RWPE2 (cell line): ENCODE results near the gene TMEM270.
A peak's percentile ranks its signal among the peaks of the same experiment; 100 is the strongest.

Experiments
- ATAC-seq: fragments of 200-7000 bp; cut with Tn5 transposase; 3 replicates; pipeline ENCODE4 v1.9.1; 2021; ENCODE audit warnings: low read depth
- DNase-seq: peaks from one replicate; pipeline ENCODE4 v3.0.0-alpha.2; 2020; ENCODE audit warnings: low spot score
- H3K27ac ChIP-seq: fragments of 450-650 bp; 2 replicates; pipeline ENCODE4 v1.5.1; 2017; ENCODE audit warnings: mild to moderate bottlenecking; ENCODE audit not compliant: poor library complexity, severe bottlenecking
- H3K27me3 ChIP-seq: fragments of 250-450 bp; sonication (Bioruptor Pico); 2 replicates; pipeline ENCODE4 v1.5.1; 2021; ENCODE audit warnings: mild to moderate bottlenecking, moderate library complexity; ENCODE audit not compliant: insufficient read depth, poor library complexity, severe bottlenecking
- H3K36me3 ChIP-seq: fragments of 250-450 bp; sonication (Bioruptor Pico); 2 replicates; pipeline ENCODE4 v1.5.1; 2020; ENCODE audit warnings: low read depth, mild to moderate bottlenecking, moderate library complexity
- H3K4me1 ChIP-seq: fragments of 250-450 bp; sonication (Bioruptor Pico); 2 replicates; pipeline ENCODE4 v1.5.1; 2021; ENCODE audit warnings: mild to moderate bottlenecking, moderate library complexity; ENCODE audit not compliant: insufficient read depth, poor library complexity, severe bottlenecking
- H3K4me3 ChIP-seq: fragments of 250-450 bp; sonication (Bioruptor Pico); 2 replicates; pipeline ENCODE4 v1.5.1; 2021; ENCODE audit warnings: mild to moderate bottlenecking, moderate library complexity; ENCODE audit not compliant: severe bottlenecking
- H3K9me3 ChIP-seq: fragments of 250-450 bp; sonication (Bioruptor Pico); 2 replicates; pipeline ENCODE4 v1.5.1; 2021; ENCODE audit warnings: mild to moderate bottlenecking, moderate library complexity; ENCODE audit not compliant: severe bottlenecking
- CTCF ChIP-seq: fragments of 450-650 bp; IDR thresholded peaks from one replicate; pipeline ENCODE4 v1.5.1; 2017; ENCODE audit warnings: mild to moderate bottlenecking, moderate library complexity; ENCODE audit not compliant: poor library complexity, severe bottlenecking

Gene TMEM270

GRCh38 chr7:73850781-73851207 lies 10.2 kb upstream of the TMEM270 start:
- no peaks in the 10 kb centered on the region for H3K9me3 ChIP-seq
- TF ChIP-seq CTCF, result no peak
- peak; percentile 70 for ATAC-seq

GRCh38 chr7:73851410-73852338 lies 9.3 kb upstream of the TMEM270 start:
- Histone ChIP-seq H3K4me3 (no peak overlapping the region), H3K27ac (peak overlapping the region; percentile 98), H3K27me3 (no peaks in the 10 kb centered on the region), H3K9me3 (no peaks in the 10 kb centered on the region), H3K4me1 (peaks cover 36% of the 10 kb centered on the region), H3K36me3 (no peaks in the 10 kb centered on the region)
- peak; percentile 73 for ATAC-seq
- DNase-seq, result no peak
- TF ChIP-seq CTCF, result no peak

More at GRCh38 chr7:73850781-73851207, 10.2 kb upstream of the TMEM270 start:
- Histone ChIP-seq H3K4me1 (peaks cover 36% of the 10 kb centered on the region), H3K4me3 (no peak overlapping the region), H3K27ac (peak overlapping the region; percentile 98), H3K27me3 (no peaks in the 10 kb centered on the region), H3K36me3 (no peaks in the 10 kb centered on the region)
- DNase-seq, result peak; percentile 88

GRCh38 chr7:73852500-73852899 lies 8.5 kb upstream of the TMEM270 start:
- Histone ChIP-seq H3K4me1 (peaks cover 36% of the 10 kb centered on the region), H3K9me3 (no peaks in the 10 kb centered on the region), H3K27ac (peak overlapping the region; percentile 98), H3K27me3 (no peaks in the 10 kb centered on the region), H3K4me3 (no peak overlapping the region), H3K36me3 (no peaks in the 10 kb centered on the region)
- TF ChIP-seq CTCF, result no peak
- DNase-seq, result no peak
- no peak for ATAC-seq

- ATAC-seq, result no peak
Observed at GRCh38 chr7:73856941-73857340, 4.0 kb upstream of the TMEM270 start.

More at GRCh38 chr7:73856941-73857340, 4.0 kb upstream of the TMEM270 start:
- Histone ChIP-seq H3K27ac (no peak overlapping the region), H3K4me3 (no peak overlapping the region), H3K27me3 (no peaks in the 10 kb centered on the region), H3K4me1 (peaks cover 12% of the 10 kb centered on the region), H3K36me3 (no peaks in the 10 kb centered on the region), H3K9me3 (no peaks in the 10 kb centered on the region)
- no peak for TF ChIP-seq CTCF
- DNase-seq, result no peak
